ENCODE data around the gene FAXC.

GRCh38 chr6:99270826-99271225 lies 78.6 kb downstream of the FAXC start:
- no peak for TF ChIP-seq CTCF (IDR thresholded peaks at IDR 0.05 in 4 of 5, conservative IDR thresholded peaks at IDR 0.05 in 1 of 5)
- no peak for TF ChIP-seq POLR2A (IDR thresholded peaks at IDR 0.05)
